Inflammatory macrophage (primary cell): Measurements from ENCODE around the gene KIF3B.
"Not testable (repeated sequence)": the region's sequence is repeated elsewhere in the genome, so short reads cannot be mapped to it uniquely, and the experiment has no call there.

Experiments used
- DNase-seq, 2 donors: peaks; one replicate each; pipeline ENCODE4 v3.0.0-alpha.2; 2020 to 2022

Gene KIF3B

DNA sequence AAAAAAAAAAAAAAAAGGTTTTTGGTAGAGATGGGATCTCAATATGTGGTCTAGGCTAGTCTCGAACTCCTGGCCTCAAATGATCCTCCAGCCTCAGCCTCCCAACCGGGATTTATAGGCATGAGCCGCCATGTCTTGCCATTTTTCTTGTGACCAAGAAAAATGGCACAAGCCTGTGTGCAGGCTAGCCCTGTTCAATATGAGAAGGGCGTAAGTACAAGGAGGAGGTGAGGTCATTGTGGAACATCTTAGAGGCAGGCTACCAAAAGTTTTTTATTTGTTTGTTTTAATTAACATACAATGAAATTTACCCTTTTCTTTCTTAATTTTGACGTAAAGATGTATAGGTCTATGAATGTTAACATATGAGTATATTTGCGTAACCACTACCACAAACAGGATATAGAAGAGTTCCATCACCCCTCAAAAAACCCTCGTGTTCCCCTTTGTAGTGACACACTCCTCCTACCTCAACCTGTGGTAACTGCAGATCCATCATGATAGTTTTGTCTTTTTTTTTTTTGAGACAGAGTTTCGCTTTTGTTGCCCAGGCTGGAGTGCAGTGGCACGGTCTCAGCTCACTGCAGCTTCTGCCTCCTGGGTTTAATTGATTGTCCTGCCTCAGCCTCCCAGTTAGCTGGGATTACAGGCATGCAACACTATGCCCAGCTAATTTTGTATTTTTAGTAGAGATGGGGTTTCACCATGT lies 28.3 kb upstream of the KIF3B start:
- DNase-seq: peak; percentile 46 to 56

DNA sequence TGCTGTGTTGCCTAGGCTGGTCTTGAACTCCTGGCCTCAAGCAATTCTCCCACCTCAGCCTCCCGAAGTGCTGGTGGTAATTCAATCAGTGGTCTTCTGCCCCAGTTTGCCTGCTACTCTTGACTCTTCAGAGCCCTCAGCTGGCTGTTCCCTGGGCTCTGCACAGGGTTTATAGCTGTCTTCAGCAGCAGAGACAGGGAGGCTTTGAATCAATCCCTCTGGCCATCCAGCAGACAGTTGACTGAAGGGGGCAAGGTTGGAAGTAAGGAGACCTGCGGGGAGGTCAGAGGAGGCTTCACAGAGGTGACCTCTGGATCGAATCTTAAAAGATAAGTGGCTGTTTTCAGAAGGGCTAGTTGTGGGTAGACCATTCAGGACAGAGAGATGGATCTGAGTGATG lies 26.0 kb upstream of the KIF3B start:
- DNase-seq: no peak

- DNase-seq: no peak
Measured at GRCh38 chr20:32252189-32252588, 25.3 kb upstream of the KIF3B start.

- DNase-seq: not testable (repeated sequence)
Measured at GRCh38 chr20:32260973-32261372, 16.5 kb upstream of the KIF3B start.

DNA sequence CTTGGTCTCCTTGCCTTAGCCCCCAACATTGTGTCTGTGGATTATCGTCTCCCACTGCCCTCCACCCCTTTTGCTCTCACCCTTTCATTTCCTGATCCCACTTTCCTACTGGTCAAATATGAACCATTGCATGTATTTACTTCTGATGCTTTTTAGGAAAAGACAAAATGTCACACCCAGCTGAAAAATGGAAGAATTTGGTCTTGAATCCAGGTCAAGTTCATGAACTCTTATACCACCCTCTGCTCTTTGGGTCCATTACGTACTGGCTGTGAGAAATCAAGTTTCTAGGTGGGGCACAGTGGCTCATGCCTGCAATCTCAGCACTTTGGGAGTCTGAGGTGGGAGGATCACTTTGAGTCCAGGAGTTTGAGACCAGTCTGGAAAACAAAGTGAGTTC lies 15.8 kb upstream of the KIF3B start:
- DNase-seq: no peak

DNA sequence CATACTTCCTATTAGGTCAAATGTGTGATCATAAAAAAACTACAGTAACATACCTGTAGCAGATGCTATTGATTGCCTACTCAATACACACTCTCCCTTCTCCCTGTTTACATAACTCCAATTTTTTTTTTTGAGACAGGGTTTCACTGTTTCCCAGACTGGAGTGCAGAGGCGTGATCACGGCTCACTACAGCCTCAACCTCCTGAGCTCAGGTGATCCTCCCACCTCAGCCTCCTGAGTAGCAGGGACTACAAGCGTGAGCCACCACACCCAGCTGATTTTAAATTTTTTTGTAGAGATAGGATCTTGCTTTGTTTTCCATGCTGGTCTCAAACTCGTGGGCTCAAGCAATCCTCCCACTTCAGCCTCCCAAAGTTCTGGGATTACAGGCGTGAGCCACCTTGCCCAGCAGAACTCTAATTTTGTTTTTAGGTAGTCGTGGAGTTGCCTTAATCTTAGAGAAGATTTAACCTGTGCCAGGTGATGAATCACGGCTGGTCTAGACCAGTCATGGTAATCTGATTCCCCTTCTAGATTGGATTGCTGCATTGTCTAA lies 14.0 kb upstream of the KIF3B start:
- DNase-seq: no peak

DNA sequence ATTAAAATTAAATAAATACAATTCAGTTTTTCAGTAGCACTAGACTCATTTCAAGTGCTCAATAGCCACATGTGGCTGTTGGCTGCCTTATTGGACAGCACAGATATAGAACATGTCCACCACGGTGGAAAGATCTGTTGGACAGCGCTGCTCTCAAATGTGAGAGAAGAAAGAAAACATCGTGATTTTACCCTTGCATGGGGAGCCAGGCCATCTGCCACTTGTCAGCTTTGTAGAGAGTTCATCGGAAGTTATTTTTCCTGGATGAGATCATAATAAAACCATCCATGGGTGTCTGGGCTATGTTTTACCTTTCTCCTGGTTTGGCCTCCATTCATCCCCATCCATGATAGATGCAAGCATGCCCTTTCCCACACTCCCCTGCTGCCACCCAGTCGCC lies 5.8 kb upstream of the KIF3B start:
- DNase-seq: no peak

DNA sequence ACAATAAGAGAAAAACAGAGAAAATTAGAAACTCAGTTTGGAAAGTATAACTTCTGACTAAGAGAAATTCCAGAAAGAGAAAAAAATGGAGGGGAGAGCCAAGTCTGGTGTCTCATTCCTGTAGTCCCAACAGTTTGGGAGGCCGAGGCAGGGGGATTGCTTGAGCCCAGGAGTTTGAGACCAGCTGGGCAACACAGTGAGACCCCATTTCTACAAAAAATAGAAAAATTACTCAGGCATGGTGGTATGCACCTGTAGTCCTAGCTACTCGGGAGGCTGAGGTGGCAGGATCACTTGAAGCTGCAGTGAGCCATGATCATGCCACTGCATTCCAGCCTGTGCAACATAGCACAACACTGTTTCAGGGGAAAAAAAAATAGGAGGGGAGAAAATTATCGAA lies 3.1 kb upstream of the KIF3B start:
- DNase-seq: no peak

GRCh38 chr20:32275163-32275562 lies 2.3 kb upstream of the KIF3B start:
- not testable (repeated sequence) for DNase-seq

DNA sequence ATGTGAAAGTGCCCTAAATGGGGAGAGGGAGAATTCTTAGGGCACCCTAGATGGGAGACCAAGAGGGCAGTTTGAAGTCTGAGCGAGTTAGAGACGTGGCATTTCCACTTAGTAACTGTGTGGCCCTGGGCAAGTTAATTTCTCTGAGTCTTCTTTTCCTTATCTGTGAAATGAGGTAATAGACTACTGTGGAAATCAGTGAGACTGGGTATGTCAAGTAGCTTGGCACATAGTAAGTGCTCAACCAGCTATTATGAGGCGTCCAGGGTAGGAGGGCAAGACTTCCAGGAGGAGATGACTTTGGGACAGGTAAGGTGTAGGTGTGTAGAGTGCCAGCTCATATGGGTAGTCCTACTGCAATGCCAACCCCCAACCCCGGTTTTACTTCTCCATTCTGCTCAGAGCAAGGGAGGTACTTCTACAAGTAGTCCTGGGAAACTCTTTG lies 770 bp downstream of the KIF3B start:
- peak; percentile 11 to 22 for DNase-seq

- no peak for DNase-seq
Measured at GRCh38 chr20:32281711-32282110, 4.3 kb downstream of the KIF3B start.

DNA sequence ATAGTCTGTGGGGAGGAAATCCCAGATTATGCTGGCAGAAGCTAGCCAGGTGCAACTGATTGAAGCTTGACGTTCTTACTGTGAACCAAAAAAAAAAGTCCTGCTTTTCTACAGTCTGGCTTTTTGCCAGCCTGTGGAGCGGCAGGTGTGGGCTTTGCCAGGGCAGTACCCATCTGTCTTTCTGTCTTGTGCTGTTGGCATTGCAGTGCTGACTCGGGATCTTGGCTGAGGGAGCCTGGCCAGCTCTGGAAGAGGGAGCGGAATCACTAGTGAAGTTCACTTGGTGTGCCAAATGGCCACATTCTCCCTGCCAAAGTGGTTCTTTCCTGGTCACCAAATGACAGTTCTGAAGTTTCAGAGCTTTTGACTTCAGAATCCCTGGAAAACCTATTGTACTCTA lies 5.0 kb downstream of the KIF3B start:
- DNase-seq: no peak

- DNase-seq: no peak
Measured at GRCh38 chr20:32285082-32285620, 7.7 kb downstream of the KIF3B start.

DNA sequence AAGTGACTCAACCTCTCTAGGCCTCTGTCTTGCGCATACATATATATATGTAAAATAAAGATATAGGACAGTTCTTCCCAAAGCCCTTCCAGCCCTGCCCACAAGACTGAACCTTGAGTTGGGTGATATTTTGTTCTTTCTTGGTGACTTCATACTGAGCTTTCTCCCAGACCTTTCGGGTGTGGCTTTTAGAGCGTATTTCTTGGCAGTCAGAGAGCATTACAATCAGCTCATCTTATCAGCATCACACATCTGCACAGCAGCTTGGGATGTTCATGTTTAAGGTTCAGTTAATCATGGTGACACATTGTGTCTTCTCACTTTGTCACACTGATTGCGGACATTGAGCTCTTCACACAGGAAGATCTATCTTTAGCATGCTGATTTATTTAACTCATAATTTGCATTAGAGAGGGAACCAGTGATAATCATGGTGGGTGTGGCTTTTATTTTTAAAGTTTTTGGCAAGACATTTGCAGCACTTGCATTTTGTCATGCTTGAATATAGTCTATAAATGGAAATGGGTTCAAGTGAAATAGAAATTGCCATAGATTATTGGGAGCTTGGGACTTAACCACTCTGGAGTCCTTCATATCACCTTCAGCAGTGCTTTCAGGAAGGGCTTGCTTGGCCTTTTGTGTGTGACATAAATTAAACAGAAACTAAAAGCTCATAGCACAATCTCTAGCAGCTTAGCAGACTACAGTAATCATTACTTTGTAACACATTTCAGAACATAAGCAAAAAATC lies 8.3 kb downstream of the KIF3B start:
- peak in 1 of 2 donors; percentile 17 for DNase-seq

GRCh38 chr20:32287231-32287638 lies 9.8 kb downstream of the KIF3B start:
- DNase-seq: no peak

DNA sequence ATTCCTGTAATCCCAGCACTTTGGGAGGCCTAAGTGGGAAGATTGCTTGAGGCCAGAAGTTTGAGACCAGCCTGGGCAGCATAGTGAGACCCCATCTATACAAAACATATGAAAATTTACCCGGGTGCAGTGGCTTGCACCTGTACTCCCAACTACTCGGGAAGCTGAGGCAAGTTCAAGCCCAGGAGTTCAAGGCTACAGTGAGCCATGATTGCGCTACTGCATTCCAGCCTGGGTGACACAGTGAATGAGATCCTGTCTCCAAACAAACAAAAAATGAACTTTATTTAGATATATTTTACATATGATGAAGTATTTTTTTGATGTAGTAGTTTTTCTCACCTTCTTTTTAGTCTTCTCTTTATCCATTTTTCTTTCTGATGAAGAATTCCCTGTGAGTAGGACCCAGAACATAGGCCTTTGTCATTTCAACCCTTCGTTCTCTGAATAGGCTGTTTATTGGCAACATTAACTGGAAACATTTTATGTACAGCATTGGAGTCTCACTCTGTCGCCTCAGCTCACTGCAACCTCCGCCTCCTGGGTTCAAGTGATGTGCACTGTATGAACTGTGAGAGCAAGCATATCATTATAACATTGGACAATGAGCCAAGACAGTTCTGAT lies 10.9 kb downstream of the KIF3B start:
- no peak for DNase-seq

DNA sequence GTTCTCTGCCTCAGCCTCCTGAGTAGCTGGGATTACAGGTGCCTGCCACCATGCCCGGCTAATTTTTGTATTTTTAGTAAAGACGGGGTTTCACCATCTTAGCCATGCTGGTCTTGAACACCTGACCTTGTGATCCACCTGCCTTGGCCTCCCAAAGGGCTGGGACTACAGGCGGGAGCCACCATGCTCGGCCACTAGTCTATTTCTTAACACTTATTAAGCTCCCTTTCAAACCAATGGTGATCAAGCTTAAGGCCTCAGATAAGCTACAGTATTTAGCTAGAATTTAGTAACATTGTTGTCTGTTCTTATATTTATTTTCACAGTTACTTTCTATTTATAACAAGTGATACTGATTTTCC lies 11.8 kb downstream of the KIF3B start:
- DNase-seq: not testable (repeated sequence)

DNA sequence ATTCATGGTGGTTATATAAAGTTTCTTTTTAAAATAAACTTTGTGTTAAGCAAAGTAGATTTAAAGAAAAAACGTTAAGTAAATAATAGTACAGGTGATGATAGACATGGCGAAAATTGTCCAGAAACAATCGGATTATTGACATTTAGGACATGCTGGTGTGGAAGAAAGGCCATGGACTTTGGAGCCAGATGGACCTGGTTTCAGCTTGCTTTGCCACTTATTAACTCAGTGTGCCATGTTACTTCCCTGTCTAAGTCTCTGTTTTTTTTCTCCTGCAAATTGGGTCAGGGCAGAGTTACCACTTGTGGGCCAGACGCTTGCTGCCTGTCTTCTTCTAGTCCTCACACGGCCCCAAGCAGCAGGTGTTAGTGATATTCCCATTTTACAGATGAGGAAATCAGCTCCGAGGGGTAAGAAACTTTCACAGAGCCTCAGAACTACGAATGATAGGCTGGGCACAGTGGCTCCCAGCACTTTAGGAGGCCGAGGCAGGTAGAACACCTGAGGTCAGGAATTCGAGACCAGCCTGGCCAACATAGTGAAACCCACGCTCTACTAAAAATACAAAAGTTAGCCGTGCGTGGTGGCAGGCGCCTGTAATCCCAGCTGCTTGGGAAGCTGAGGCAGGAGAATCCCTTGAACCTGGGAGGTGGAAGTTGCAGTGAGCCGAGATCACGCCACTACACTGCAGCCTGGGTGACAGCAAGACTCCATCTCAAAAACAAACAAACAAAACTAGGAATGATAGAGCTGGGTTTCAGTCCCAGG lies 12.4 kb downstream of the KIF3B start:
- no peak for DNase-seq

- no peak for DNase-seq
Measured at GRCh38 chr20:32291166-32291565, 13.7 kb downstream of the KIF3B start.

DNA sequence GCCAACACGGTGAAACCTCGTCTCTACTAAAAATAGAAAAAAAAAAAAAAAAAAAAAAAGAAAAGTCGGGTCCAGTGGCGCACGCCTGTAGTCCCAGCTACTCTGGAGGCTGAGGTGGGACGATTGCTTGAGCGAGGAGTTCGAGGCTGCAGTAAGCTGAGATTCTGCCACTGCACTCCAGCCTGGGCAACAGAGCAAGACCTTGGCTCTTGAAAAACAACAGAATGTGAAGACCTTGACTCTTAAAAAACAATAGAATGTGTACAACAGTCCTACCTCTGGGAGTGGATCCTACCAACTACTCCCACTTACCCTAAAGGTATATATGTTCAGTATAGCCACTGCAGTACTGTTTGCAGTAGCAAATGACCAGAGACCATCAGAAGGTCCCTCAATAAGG lies 15.1 kb downstream of the KIF3B start:
- no peak for DNase-seq

GRCh38 chr20:32294071-32294470 lies 16.6 kb downstream of the KIF3B start:
- no peak for DNase-seq

- DNase-seq: no peak
Measured at GRCh38 chr20:32296412-32296811, 19.0 kb downstream of the KIF3B start.
